HG02981 (cell line): ENCODE results near the gene LEP.
A peak's percentile ranks its signal among the peaks of the same experiment; 100 is the strongest.

Experiments
- ATAC-seq: cut with Tn5 transposase; IDR thresholded peaks from one replicate; pipeline ENCODE4 v1.9.1; 2021; ENCODE audit warnings: mild to moderate bottlenecking, moderate library complexity; ENCODE audit not compliant: unreplicated experiment

LEP gene

GRCh38 chr7:128240696-128241386, at the start of gene LEP:
Gene LEP (plus strand): TSS chr7:128241278. CDS start chr7:128252019, 10,741 bp downstream.
- ATAC-seq, result no peak

DNA sequence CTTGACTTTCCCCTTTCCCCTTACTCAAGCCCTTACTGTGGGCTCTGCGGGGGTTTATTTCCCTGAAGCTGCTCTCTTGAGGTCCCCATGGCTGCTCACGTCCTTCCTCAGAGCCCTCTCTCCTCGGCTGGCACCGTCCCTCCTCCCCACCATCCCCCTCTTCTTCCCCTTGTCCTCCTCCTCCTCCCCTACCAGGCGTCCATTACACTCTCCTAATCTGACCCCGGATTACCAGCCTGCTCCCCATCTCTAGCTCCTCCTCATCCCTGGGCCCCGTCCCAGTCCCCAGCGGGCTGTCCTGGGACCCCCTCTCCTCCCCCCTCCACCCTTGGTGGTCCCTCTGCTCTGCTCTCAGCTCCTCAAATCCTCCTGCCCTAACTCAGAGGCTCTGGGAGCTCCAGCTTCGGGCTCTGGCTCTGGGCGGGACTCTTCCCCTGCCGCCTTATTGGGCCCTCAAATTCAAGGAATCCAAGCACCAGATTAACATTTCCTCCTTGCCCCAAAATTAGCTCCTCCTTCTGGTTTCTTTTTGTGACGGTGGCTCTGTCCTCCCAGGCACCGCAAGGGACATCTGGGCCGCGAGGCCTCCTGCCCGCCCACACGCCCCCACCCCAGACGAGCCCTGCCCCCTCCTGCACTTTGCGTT, 48.5 kb upstream of the LEP start:
- ATAC-seq, result no peak

DNA sequence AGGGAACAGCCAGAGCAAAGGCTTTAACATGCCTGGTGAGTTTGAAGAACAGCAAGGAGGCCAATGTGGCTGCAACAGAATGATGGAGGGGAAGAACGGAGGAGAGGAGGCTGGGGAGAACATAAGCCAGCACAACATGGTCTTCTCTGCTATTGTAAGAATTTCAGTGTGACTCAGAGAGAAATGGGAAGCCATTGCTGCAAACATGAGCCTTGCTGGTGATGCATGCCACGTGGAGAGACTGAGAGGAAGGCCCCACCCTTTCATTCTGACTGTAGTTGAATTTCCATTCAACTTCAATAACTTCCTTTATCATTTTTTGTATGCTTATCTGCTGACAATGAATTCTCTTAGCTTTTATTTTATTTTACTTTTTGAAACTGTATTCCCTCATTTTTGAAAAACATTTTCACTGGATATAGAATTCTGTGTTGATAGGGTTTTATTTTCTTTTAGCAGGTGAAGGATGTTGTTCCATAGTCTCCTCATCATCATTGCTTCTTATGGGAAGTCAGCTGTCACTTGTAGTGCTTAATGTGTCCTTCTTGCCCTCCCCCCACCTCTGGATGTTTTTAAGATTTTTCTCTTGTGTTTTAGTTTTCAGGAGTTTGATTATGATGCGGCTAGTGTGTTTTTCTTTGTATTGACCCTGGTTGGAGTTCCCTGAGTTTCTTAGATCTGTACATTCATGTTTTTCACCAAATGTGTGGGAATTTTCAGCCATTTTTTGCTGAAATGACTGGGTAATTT, 46.4 kb upstream of the LEP start:
- ATAC-seq, result no peak

DNA sequence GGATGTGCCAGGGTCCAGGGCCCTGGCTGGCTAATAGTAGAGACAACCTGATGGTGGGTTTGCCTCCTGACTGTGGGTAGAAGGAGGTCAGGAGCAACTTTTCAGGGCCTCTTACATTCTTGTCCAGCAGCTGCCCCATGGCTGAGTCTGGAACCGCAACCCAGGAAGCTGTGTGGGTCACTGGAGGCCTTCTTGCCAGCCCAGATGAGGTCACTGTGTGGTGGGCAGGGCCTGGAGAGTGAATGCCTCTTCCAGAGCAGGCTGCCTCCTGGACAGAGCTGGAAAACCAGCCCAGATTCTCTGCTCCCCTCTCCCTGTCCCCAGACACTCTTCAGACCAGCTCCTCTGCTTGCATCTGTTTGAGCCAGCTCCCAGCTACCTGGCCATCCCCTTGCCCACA, 43.5 kb upstream of the LEP start:
- no peak for ATAC-seq

- ATAC-seq, result no peak
Observed at GRCh38 chr7:128197989-128198580, 43.0 kb upstream of the LEP start.

- no peak for ATAC-seq
Observed at GRCh38 chr7:128200376-128200775, 40.7 kb upstream of the LEP start.

DNA sequence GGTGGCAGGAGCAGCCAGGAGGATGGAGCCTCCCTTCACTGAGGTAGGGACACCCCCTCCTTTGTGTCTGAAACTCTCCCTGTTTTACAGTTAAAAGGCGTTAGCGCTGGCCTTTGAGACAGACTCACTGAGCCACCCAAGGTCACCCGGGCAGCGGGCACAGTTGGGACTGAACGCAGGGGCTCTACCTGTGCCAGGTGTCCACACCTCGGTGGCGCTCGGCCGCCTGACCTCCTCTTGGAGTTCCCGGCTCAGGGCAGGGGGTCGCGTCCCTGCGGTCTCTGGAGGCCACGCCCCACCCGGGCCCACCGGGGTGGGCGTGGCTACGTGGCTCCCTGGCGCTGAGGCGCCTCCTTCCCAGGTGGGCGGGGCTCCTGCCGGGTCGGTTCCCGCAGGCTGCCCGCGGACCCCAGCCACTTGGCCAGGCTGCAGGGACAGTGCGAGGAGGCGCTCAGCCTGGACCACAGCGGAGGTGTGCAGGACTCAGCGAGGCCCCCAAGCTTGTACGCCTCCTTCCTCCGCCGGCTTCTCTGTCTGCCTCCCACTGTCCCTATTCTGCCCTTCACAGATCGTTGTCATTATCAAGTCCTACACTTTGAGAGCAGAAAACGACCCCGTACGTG, 39.9 kb upstream of the LEP start:
- no peak for ATAC-seq

- ATAC-seq, result no peak
Observed at GRCh38 chr7:128201690-128202085, 39.4 kb upstream of the LEP start.

GRCh38 chr7:128202287-128202957, 38.7 kb upstream of the LEP start:
- no peak for ATAC-seq

DNA sequence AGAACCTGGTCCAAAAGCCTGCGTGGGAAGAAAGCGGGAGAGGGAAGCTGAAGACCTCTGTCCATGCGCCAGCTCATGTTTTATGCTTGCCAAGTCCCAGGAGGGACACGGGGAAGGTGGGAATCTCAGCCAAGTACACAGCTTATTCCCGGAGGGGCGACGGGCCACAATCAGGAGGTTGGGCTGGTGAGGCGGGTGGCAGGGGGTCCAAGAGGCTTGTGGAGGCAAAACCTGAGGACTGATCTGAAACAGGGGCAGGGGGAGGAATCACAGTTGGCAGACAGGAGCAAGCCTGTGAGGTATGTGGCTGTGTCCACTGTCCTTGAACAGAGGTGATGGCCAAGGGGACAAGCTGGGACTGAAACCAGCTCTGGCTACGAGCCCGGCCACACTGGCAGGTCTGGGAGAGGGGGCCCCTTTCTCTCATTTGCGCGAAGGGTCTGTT, 38.0 kb upstream of the LEP start:
- ATAC-seq, result no peak

DNA sequence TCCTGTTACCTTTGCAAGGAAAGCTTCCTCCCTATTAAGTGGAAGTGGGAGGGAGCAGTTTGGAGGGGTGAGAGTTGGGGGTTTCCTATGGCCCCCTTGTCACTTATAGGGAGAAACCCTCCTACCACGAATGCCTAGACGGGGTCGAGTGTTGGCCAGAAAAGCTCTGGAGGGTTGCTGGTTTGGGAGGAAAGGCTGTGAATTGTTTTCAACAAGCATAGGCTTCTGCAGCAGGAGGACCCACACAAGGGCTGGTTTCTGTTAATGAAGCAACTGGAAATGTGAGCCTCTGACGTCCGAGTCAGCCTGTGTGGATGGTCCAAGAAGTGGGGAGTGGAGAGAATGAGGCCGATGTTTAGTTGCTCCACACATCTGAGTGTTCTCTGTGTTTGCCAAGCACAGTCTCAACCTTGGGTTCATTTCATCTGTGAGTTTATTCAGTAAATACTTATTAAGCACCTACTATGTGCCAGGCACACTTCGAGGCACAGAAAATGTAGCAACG, 37.3 kb upstream of the LEP start:
- ATAC-seq, result no peak

DNA sequence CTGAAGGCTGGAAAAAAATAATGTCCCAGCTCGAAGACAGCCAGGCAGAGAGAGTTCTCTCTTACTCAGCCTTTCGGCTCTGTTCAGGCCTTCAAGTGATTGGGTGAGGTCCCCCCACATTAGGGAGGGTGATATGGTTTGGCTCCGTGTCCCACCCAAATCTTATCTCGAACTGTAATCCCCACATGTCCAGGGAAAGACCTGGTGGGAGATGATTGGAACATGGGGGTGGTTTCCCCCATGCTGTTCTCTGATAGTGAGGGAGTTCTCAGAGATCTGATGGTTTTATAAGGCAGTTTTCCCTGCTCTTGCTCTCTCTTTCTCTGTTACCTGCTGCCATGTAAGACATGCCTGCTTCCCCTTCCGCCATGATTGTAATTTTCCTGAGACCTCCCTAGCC, 36.6 kb upstream of the LEP start:
- no peak for ATAC-seq

- no peak for ATAC-seq
Observed at GRCh38 chr7:128205068-128205467, 36.0 kb upstream of the LEP start.

DNA sequence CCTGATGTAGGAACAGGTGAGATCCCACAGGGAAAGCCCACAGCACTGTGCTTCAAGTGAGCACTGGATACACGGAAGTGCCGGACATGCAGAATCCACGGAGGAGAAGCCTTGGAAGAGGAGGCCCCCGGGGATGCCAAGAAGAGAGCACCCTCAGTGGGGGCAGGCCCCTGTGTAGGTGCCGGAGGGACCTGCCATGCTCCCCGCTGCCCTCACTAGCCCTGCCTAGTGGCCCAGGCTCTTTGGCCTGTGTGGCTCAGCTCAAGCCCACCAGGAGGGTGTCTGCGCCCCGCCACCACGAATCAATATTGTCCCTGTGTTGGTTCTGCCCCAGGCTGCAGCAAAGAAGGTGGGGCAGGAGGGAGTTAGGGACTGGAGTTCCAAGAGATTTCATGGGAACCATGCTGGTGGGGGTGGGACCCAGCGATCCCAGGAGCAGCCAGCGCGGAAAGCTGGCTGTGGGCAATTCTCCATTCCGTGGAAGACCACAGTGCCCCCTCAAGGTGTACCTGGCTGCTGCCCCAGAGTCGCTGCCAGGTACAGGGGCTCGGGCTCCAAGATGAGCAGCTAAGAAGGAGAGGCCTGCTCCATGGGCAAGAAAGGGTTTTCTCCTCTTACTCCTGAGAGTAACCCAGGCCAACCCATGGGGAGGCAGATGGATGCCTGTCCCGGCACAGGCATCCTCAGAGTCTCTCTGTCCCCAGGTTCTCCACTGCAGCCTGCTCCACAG, 34.9 kb upstream of the LEP start:
- no peak for ATAC-seq

GRCh38 chr7:128206747-128207500, 34.2 kb upstream of the LEP start:
- ATAC-seq, result no peak

DNA sequence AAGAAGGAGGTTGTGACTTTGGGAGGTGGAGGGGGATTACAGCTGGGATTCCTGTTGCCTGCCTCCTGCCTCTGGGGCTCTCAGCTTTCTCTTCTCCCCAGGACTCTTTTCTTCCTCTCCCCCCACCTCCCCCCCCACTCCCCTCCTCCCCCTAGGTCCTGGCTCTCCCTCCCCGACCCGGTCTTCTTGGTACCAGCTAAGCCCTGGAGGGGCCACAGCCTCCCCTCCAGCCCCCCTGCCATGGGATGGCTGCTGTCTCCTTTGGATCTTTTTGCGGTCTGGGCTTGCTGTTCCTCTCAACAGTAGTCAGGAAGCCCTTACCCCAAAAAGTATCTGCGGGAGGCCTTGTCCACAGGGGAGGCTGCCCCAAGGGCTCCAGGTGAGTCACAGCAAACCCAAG, 33.5 kb upstream of the LEP start:
- ATAC-seq, result no peak

DNA sequence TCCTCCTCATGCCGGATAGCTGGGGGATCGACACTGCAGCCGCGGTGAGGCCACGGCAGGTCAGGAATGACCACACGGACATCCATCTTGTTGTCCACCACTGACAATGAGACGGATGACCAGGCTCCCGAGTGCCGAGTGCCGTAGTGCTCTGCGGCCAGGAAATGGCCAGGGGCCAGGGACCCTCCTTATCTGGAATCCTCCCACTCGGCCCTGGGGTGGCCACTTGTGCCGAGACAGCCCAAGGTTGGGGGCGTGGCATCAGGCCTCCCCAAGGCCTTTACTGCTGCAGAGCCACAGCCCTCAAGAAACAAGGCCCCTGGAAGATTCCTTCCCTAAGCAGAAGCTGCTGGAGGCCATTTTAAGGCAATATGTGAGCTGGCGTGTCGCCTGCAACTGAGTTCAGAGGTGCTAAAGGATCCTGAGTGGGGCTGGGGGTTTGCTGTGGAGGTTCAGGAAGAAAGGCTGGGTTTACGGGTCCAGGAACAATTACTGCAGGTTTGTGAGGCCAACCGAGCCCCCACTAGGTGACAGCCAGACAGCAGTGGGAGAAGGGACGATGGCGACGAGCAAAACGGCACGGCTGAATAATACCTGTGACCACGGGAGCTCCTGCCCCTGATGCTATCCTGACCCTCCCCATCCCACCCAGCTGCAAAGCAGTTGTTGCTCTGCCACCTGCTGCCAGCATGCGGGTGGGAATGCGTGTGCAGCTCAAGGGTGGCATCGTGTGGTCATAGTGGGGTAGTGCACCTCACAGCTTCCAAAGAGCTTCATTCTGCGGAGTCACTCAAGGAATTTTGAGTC, 31.6 kb upstream of the LEP start:
- ATAC-seq, result peak; percentile 62

GRCh38 chr7:128210036-128210347, 31.1 kb upstream of the LEP start:
- ATAC-seq, result no peak
